Naive thymus-derived CD4-positive, alpha-beta T cell (primary cell): ENCODE data around the gene KCNK17. TPM values are rescaled to one million over a fixed set of nuclear protein-coding genes. Genes with fewer than 3 reads are reported as not detected.

ENCODE experiments used
- ATAC-seq: fragments of 150-1000 bp; cut with Tn5 transposase; 2 replicates; pipeline ENCODE4 v1.10.0; 2021; ENCODE audit warnings: mild to moderate bottlenecking, moderate library complexity
- CTCF ChIA-PET: fragments of 350-600 bp; sonication (Branson Sonifier 250); formaldehyde crosslinking; loops from one replicate; lab custom pipeline; 2021; ENCODE audit warnings: antibody characterized with exemption; lab: Charles Lee
- POLR2A ChIA-PET: fragments of 350-600 bp; sonication (Branson Sonifier 250); formaldehyde crosslinking; loops from one replicate; lab custom pipeline; 2021; ENCODE audit warnings: antibody characterized with exemption, inconsistent platforms; lab: Charles Lee
- DNase-seq, 9 donors: peaks; one replicate each; pipeline versions ENCODE4 v3.0.0 to v3.0.0-alpha.2; 2020 to 2022; ENCODE audit warnings: mixed read lengths in 1 of 9
- H3K27ac ChIP-seq: one replicate; pipeline ENCODE4 v1.7.0; 2013; ENCODE audit warnings: mild to moderate bottlenecking, low read depth, low read length, moderate library complexity
- H3K27me3 ChIP-seq, 2 donors: one replicate each; pipeline ENCODE4 v1.7.0; 2013; ENCODE audit warnings: low read length in 2 of 2, mild to moderate bottlenecking in 2 of 2, moderate library complexity in 2 of 2; ENCODE audit not compliant: control insufficient read depth in 2 of 2, insufficient read depth in 2 of 2
- H3K36me3 ChIP-seq, 3 experiments: 1 replicate in 2 of 3; 2 replicates in 1 of 3; pipeline ENCODE4 v1.7.0; 2013; ENCODE audit warnings: low read length in 3 of 3, mild to moderate bottlenecking in 3 of 3, moderate library complexity in 1 of 3; ENCODE audit not compliant: insufficient read depth in 3 of 3, control insufficient read depth in 2 of 3
- H3K4me1 ChIP-seq, 2 donors: one replicate each; pipeline ENCODE4 v1.7.0; 2013; ENCODE audit warnings: low read length in 2 of 2, mild to moderate bottlenecking in 2 of 2, moderate library complexity in 1 of 2; ENCODE audit not compliant: control insufficient read depth in 2 of 2, insufficient read depth in 2 of 2
- H3K4me3 ChIP-seq: 2 replicates; pipeline ENCODE4 v1.7.0; 2013; ENCODE audit warnings: mild to moderate bottlenecking, low read length
- H3K9me3 ChIP-seq, 3 experiments: 1 replicate in 2 of 3; 2 replicates in 1 of 3; pipeline ENCODE4 v1.7.0; 2013; ENCODE audit warnings: low read length in 3 of 3; ENCODE audit not compliant: control insufficient read depth in 2 of 3
- H3K27ac Mint-ChIP-seq, 9 donors: one replicate each; pipeline ENCODE4 v1.8.0; 2020 to 2022; ENCODE audit warnings: mixed read lengths in 9 of 9, mild to moderate bottlenecking in 8 of 9, moderate library complexity in 5 of 9, inconsistent platforms in 2 of 9
- H3K27me3 Mint-ChIP-seq, 5 donors: one replicate each; pipeline ENCODE4 v1.8.0; 2021 to 2022; ENCODE audit warnings: mixed read lengths in 5 of 5, mild to moderate bottlenecking in 1 of 5
- H3K36me3 Mint-ChIP-seq, 5 donors: one replicate each; pipeline ENCODE4 v1.8.0; 2020 to 2022; ENCODE audit warnings: mixed read lengths in 5 of 5, mild to moderate bottlenecking in 3 of 5, inconsistent platforms in 1 of 5
- H3K4me1 Mint-ChIP-seq, 7 donors: one replicate each; pipeline ENCODE4 v1.8.0; 2020 to 2022; ENCODE audit warnings: mixed read lengths in 7 of 7, mild to moderate bottlenecking in 3 of 7, inconsistent platforms in 1 of 7
- H3K4me3 Mint-ChIP-seq, 10 donors: one replicate each; pipeline ENCODE4 v1.8.0; 2020 to 2022; ENCODE audit warnings: mild to moderate bottlenecking in 10 of 10, mixed read lengths in 10 of 10, moderate library complexity in 6 of 10, inconsistent platforms in 2 of 10
- H3K9me3 Mint-ChIP-seq, 11 donors: one replicate each; pipeline ENCODE4 v1.8.0; 2020 to 2022; ENCODE audit warnings: mixed read lengths in 11 of 11, mild to moderate bottlenecking in 4 of 11, inconsistent platforms in 1 of 11, moderate library complexity in 1 of 11
- intact Hi-C, 2 donors: fragments of 100-400 bp; cut with micrococcal nuclease; formaldehyde crosslinking; loops; one replicate each; pipeline ENCODE4 v1.15.1; 2023
- polyA plus RNA-seq, 2 donors: library from polyadenylated mRNA; unstranded; fragments of 300-500 nt; fragmentation: Illumina TruSeq; gene quantifications; one replicate each; pipeline ENCODE4 v1.2.3, GENCODE V29; 2021
- total RNA-seq, 6 experiments: library from RNA in 5 of 6; stranded (reverse) in 5 of 6; gene quantifications; 1 replicate in 5 of 6; 2 replicates in 1 of 6; pipeline ENCODE4 v1.2.3 and lab custom pipeline; 2021 to 2026

Gene KCNK17
- total and polyA plus RNA-seq, 7 experiments from 2014 or later, result 0.72 TPM; not detected in 6

- POLR2A ChIA-PET, result no interaction called here
- H3K4me1 Mint-ChIP-seq, result peaks cover 11 to 27% (median 15%) of the 10 kb centered on the region in 7 donors
- DNase-seq, result no peak
- Histone ChIP-seq H3K27ac (no peak overlapping the region), H3K36me3 (no peaks in the 10 kb centered on the region), H3K27me3 (no peaks in the 10 kb centered on the region), H3K4me1 (no peaks in the 10 kb centered on the region), H3K9me3 (no peaks in the 10 kb centered on the region), H3K4me3 (no peak overlapping the region)
- intact Hi-C loops, result no loop called here
- no peak overlapping the region for H3K4me3 Mint-ChIP-seq
- no peaks in the 10 kb centered on the region for H3K36me3 Mint-ChIP-seq
- H3K27me3 Mint-ChIP-seq, result peaks cover 11 to 31% (median 20%) of the 10 kb centered on the region in 5 donors
- H3K9me3 Mint-ChIP-seq, result no peaks in the 10 kb centered on the region
- CTCF ChIA-PET, result no interaction called here
- no peak overlapping the region for H3K27ac Mint-ChIP-seq
- no peak for ATAC-seq
These were observed 25.1 kb upstream of the KCNK17 start for GRCh38 chr6:39339096-39339867.

- Mint-ChIP-seq H3K27me3 (peaks cover 15 to 31% (median 23%) of the 10 kb centered on the region in 5 donors), H3K4me1 (peaks cover 11 to 27% (median 15%) of the 10 kb centered on the region in 7 donors), H3K27ac (no peak overlapping the region), H3K36me3 (no peaks in the 10 kb centered on the region), H3K4me3 (no peak overlapping the region), H3K9me3 (no peaks in the 10 kb centered on the region)
- intact Hi-C loops, result no loop called here
- ATAC-seq (peak; percentile 25), DNase-seq (no peak)
- Histone ChIP-seq H3K9me3 (no peaks in the 10 kb centered on the region), H3K27ac (no peak overlapping the region), H3K27me3 (no peaks in the 10 kb centered on the region), H3K4me1 (no peaks in the 10 kb centered on the region), H3K4me3 (no peak overlapping the region), H3K36me3 (no peaks in the 10 kb centered on the region)
- POLR2A ChIA-PET, result no interaction called here
- CTCF ChIA-PET, result no interaction called here
These were observed 24.2 kb upstream of the KCNK17 start for GRCh38 chr6:39338397-39338796.

GRCh38 chr6:39335780-39336545 lies 21.7 kb upstream of the KCNK17 start:
- Histone ChIP-seq H3K27ac (no peak overlapping the region), H3K27me3 (no peaks in the 10 kb centered on the region), H3K4me3 (no peak overlapping the region), H3K9me3 (no peaks in the 10 kb centered on the region), H3K36me3 (no peaks in the 10 kb centered on the region), H3K4me1 (no peaks in the 10 kb centered on the region)
- Mint-ChIP-seq H3K36me3 (no peaks in the 10 kb centered on the region), H3K4me3 (no peak overlapping the region), H3K27ac (no peak overlapping the region), H3K27me3 (peaks cover 23 to 35% (median 35%) of the 10 kb centered on the region in 5 donors), H3K9me3 (no peaks in the 10 kb centered on the region), H3K4me1 (peaks cover 11 to 27% (median 13%) of the 10 kb centered on the region in 7 donors)
- DNase-seq, result no peak
- POLR2A ChIA-PET, result no interaction called here
- CTCF ChIA-PET, result no interaction called here
- intact Hi-C loops, result no loop called here
- ATAC-seq, result peak; percentile 73

GRCh38 chr6:39333644-39334438 lies 19.6 kb upstream of the KCNK17 start:
- ChIA-PET POLR2A (no interaction called here), CTCF (no interaction called here)
- Histone ChIP-seq H3K36me3 (no peaks in the 10 kb centered on the region), H3K27me3 (no peaks in the 10 kb centered on the region), H3K27ac (no peak overlapping the region), H3K9me3 (no peaks in the 10 kb centered on the region), H3K4me1 (no peaks in the 10 kb centered on the region), H3K4me3 (no peak overlapping the region)
- DNase-seq (no peak), ATAC-seq (no peak)
- H3K4me3 Mint-ChIP-seq, result no peak overlapping the region
- no peaks in the 10 kb centered on the region for H3K9me3 Mint-ChIP-seq
- H3K27me3 Mint-ChIP-seq, result peaks cover 26 to 40% (median 28%) of the 10 kb centered on the region in 5 donors
- intact Hi-C loops, result no loop called here
- H3K36me3 Mint-ChIP-seq, result no peaks in the 10 kb centered on the region
- H3K27ac Mint-ChIP-seq, result no peak overlapping the region
- peaks cover 11 to 27% (median 13%) of the 10 kb centered on the region in 7 donors for H3K4me1 Mint-ChIP-seq

- peaks cover 13 to 41% (median 29%) of the 10 kb centered on the region in 5 donors for H3K27me3 Mint-ChIP-seq
- Histone ChIP-seq H3K27ac (no peak overlapping the region), H3K36me3 (no peaks in the 10 kb centered on the region), H3K4me3 (no peak overlapping the region), H3K27me3 (no peaks in the 10 kb centered on the region), H3K9me3 (no peaks in the 10 kb centered on the region), H3K4me1 (no peaks in the 10 kb centered on the region)
- H3K9me3 Mint-ChIP-seq, result no peaks in the 10 kb centered on the region
- no peak for DNase-seq
- intact Hi-C loops, result no loop called here
- H3K36me3 Mint-ChIP-seq, result no peaks in the 10 kb centered on the region
- no peak overlapping the region for H3K27ac Mint-ChIP-seq
- H3K4me1 Mint-ChIP-seq, result peaks cover 0 to 9% (median 0%) of the 10 kb centered on the region in 7 donors
- no peak overlapping the region for H3K4me3 Mint-ChIP-seq
- ATAC-seq, result no peak
- ChIA-PET CTCF (interaction anchor here (0.7 kb wide), 1 partner anchor 333 kb away, joined by 7 read pairs; no protein-coding TSS in a partner anchor), POLR2A (no interaction called here)
These were observed 16.3 kb upstream of the KCNK17 start for GRCh38 chr6:39330476-39330875.

GRCh38 chr6:39330057-39330456 lies 15.8 kb upstream of the KCNK17 start:
- CTCF ChIA-PET, result no interaction called here
- DNase-seq (no peak), ATAC-seq (peak; percentile 81)

More at GRCh38 chr6:39330057-39330456, 15.8 kb upstream of the KCNK17 start:
- Mint-ChIP-seq H3K4me3 (no peak overlapping the region), H3K9me3 (no peaks in the 10 kb centered on the region), H3K36me3 (no peaks in the 10 kb centered on the region), H3K4me1 (peaks cover 0 to 9% (median 0%) of the 10 kb centered on the region in 7 donors), H3K27ac (no peak overlapping the region), H3K27me3 (peaks cover 13 to 46% (median 28%) of the 10 kb centered on the region in 5 donors)
- Histone ChIP-seq H3K4me1 (no peaks in the 10 kb centered on the region), H3K36me3 (no peaks in the 10 kb centered on the region), H3K27me3 (no peaks in the 10 kb centered on the region), H3K27ac (no peak overlapping the region), H3K4me3 (no peak overlapping the region), H3K9me3 (no peaks in the 10 kb centered on the region)
- intact Hi-C loops, result no loop called here
- POLR2A ChIA-PET, result no interaction called here
